HUES6 (cell line): Measurements from ENCODE around the gene AGBL4.

Experiments
- H3K27ac ChIP-seq: 2 replicates; pipeline ENCODE4 v1.7.0; 2013; ENCODE audit warnings: low read depth, mild to moderate bottlenecking, low read length, inconsistent platforms
- H3K27me3 ChIP-seq: 2 replicates; pipeline ENCODE4 v1.6.1; 2013; ENCODE audit warnings: low read length; ENCODE audit not compliant: control insufficient read depth, insufficient read depth
- H3K36me3 ChIP-seq: 2 replicates; pipeline ENCODE4 v1.6.1; 2013; ENCODE audit warnings: low read length; ENCODE audit not compliant: control insufficient read depth, insufficient read depth
- H3K4me1 ChIP-seq: 2 replicates; pipeline ENCODE4 v1.6.1; 2013; ENCODE audit warnings: low read length; ENCODE audit not compliant: control insufficient read depth, insufficient read depth
- H3K4me3 ChIP-seq: 2 replicates; pipeline ENCODE4 v1.5.1; 2013; ENCODE audit warnings: low read depth, low read length
- H3K9ac ChIP-seq: one replicate; pipeline ENCODE4 v1.6.1; 2013; ENCODE audit warnings: mild to moderate bottlenecking, low read length
- H3K9me3 ChIP-seq: 2 replicates; pipeline ENCODE4 v1.6.1; 2013; ENCODE audit warnings: low read depth, low read length; ENCODE audit not compliant: control insufficient read depth, insufficient read depth

The AGBL4 gene

DNA sequence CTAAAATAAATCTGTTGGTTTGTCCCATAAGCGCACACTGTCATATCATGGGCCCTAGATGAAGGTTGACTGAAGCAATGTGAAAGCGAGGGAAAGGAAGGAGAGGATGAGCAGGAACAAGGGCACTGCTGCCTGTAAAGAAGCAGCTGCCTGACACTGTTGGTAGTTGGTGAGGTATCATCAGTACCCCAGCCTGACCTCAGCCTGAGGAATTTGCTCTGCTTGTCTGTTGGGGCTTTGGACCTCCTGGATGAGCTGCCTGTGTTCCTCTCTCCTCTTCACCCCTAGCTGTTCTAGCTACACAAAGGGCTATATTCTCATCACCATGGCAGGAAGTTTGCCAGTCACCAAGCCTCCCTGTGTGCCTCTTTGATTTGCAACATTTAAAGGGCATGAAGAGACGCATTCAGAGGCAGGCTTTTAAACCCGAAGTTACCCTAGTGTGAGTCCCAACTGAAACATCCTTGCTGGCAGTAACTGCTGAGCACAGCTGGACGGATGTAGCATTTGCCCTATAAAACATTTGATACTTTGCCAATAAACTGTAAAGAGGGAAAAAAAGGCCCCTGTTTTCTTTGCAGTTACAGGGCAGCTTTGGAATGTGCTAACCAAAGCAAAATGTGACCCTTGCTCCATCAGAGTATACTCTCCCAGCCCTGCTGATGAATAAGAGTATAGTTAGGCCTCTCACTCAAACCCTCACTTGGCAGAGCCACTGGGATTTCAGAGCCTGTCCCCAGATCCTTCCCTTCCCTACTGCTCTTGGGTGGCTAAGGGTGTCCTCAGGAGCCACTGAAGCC, 1529.6 kb downstream of the AGBL4 start:
- Histone ChIP-seq H3K36me3 (no peaks in the 10 kb centered on the region), H3K27ac (no peak overlapping the region), H3K27me3 (no peaks in the 10 kb centered on the region), H3K9me3 (no peaks in the 10 kb centered on the region), H3K9ac (no peak overlapping the region), H3K4me1 (peaks cover 31% of the 10 kb centered on the region), H3K4me3 (no peak overlapping the region)

DNA sequence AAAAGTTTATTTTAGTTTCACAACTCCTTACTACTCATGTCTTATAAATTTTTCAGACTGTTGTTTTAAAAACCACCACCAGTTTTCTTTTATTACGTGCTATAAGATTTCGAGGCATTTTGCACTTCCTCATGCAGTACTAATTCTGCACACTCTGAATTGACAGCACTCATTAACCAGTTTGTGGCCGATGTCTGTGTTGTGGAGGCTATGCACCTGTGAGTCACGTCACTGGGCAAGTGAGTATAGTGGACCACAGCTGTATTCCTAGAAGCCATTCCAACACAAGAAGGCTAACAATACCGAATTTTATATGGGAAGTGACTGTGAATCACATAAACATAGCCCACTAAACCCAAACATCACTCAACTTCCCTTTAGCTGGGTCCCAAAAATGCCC, 1530.7 kb downstream of the AGBL4 start:
- Histone ChIP-seq H3K27ac (no peak overlapping the region), H3K36me3 (no peaks in the 10 kb centered on the region), H3K4me1 (peaks cover 21% of the 10 kb centered on the region), H3K4me3 (no peak overlapping the region), H3K9ac (no peak overlapping the region), H3K9me3 (no peaks in the 10 kb centered on the region), H3K27me3 (no peaks in the 10 kb centered on the region)

DNA sequence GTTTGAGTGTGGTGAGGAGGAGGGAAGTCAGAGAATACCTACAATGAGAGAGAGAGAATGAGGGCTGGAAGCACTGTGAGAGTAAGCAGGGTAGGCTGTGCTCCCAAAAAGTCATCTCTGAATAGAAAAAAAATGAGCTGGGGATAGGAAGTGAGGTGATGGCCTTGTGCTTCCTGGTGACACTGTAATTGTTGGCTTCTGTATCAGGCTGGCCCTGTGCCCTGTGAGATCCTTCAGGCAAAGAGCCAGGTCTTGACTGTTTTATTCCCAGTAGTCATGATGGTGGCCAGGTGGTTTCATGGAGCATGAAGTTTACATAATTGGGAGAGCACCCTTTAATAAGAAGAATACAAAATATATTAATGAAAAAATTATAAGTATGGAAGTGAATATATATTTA, 1531.4 kb downstream of the AGBL4 start:
- H3K27me3 ChIP-seq = no peaks in the 10 kb centered on the region
- H3K4me1 ChIP-seq = peaks cover 16% of the 10 kb centered on the region
- H3K4me3 ChIP-seq = no peak overlapping the region
- no peak overlapping the region for H3K27ac ChIP-seq
- no peak overlapping the region for H3K9ac ChIP-seq
- H3K9me3 ChIP-seq = no peaks in the 10 kb centered on the region
- no peaks in the 10 kb centered on the region for H3K36me3 ChIP-seq

DNA sequence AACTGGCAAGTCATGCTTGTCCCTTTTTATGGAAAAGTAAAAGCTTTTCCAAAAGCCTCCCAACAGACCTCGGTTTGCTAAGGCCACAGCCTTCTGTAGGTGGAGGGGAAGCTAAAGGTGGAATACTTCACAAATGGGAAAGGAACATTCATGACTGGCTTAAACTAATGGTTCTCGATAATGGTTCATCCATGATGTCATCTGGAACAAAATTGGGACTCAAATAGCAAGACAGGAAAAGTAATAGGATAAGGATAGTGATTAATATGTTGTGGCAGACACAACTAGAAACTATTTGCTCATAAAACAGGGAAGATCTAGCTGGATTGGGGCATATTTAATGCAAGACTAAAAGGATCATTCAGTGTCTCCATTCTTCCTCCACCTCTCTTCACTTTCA, 1535.0 kb downstream of the AGBL4 start:
- Histone ChIP-seq H3K27me3 (no peaks in the 10 kb centered on the region), H3K9ac (no peak overlapping the region), H3K4me3 (no peak overlapping the region), H3K36me3 (no peaks in the 10 kb centered on the region), H3K27ac (no peak overlapping the region), H3K9me3 (no peaks in the 10 kb centered on the region), H3K4me1 (no peaks in the 10 kb centered on the region)
